ENCODE results near the gene PDE6B.

The PDE6B gene

GRCh38 chr4:663046-663437 lies 37.7 kb downstream of the PDE6B start:
- peak overlapping the region; percentile 26; the same call in 1 of the 2 replicates for H3K27ac ChIP-seq
- DNase-seq, result no peak
- no peak overlapping the region for H3K4me3 ChIP-seq (ENCODE audit: low read depth, low read length)
- H3K27me3 ChIP-seq (ENCODE audit: insufficient read depth, low read depth, severe bottlenecking), result no peaks in the 10 kb centered on the region
- TF ChIP-seq CTCF (IDR thresholded peaks at IDR 0.05; ENCODE audit: low read depth, low read length), result no peak
- peaks cover 19% of the 10 kb centered on the region for H3K36me3 ChIP-seq
- no peaks in the 10 kb centered on the region for H3K9me3 ChIP-seq (ENCODE audit: severe bottlenecking)

GRCh38 chr4:663438-664428 lies 38.4 kb downstream of the PDE6B start:
- no peak for TF ChIP-seq CTCF (IDR thresholded peaks at IDR 0.05; ENCODE audit: low read depth, low read length)
- Histone ChIP-seq H3K36me3 (peaks cover 17% of the 10 kb centered on the region), H3K9me3 (ENCODE audit: severe bottlenecking) (no peaks in the 10 kb centered on the region), H3K27ac (peak overlapping the region; percentile 63), H3K27me3 (ENCODE audit: insufficient read depth, low read depth, severe bottlenecking) (no peaks in the 10 kb centered on the region), H3K4me3 (ENCODE audit: low read depth, low read length) (peak overlapping the region; percentile 30)
- peak; percentile 73 for DNase-seq

GRCh38 chr4:664713-665231 lies 39.4 kb downstream of the PDE6B start:
- no peak for TF ChIP-seq CTCF (IDR thresholded peaks at IDR 0.05; ENCODE audit: low read depth, low read length)
- H3K4me3 ChIP-seq (ENCODE audit: low read depth, low read length), result no peak overlapping the region

GRCh38 chr4:665381-665750 lies 40.0 kb downstream of the PDE6B start:
- Histone ChIP-seq H3K9me3 (ENCODE audit: severe bottlenecking) (no peaks in the 10 kb centered on the region), H3K27ac (no peak overlapping the region), H3K27me3 (ENCODE audit: insufficient read depth, low read depth, severe bottlenecking) (no peaks in the 10 kb centered on the region), H3K36me3 (peaks cover 7% of the 10 kb centered on the region), H3K4me3 (ENCODE audit: low read depth, low read length) (no peak overlapping the region)
- no peak for TF ChIP-seq CTCF (IDR thresholded peaks at IDR 0.05; ENCODE audit: low read depth, low read length)
- no peak for DNase-seq

More at GRCh38 chr4:664713-665231, 39.4 kb downstream of the PDE6B start:
- DNase-seq, result no peak
- Histone ChIP-seq H3K27me3 (ENCODE audit: insufficient read depth, low read depth, severe bottlenecking) (no peaks in the 10 kb centered on the region), H3K36me3 (peaks cover 10% of the 10 kb centered on the region), H3K9me3 (ENCODE audit: severe bottlenecking) (no peaks in the 10 kb centered on the region), H3K27ac (no peak overlapping the region)

GRCh38 chr4:665751-666435 lies 40.5 kb downstream of the PDE6B start:
- Histone ChIP-seq H3K4me3 (ENCODE audit: low read depth, low read length) (no peak overlapping the region), H3K36me3 (peaks cover 10% of the 10 kb centered on the region), H3K27ac (no peak overlapping the region), H3K27me3 (ENCODE audit: insufficient read depth, low read depth, severe bottlenecking) (no peaks in the 10 kb centered on the region), H3K9me3 (ENCODE audit: severe bottlenecking) (no peaks in the 10 kb centered on the region)
- TF ChIP-seq CTCF (IDR thresholded peaks at IDR 0.05; ENCODE audit: low read depth, low read length), result no peak
- no peak for DNase-seq
